PFSK-1 (cell line): ENCODE data around the gene PPM1L.

Experiments used
- FOXP2 ChIP-seq: optimal IDR thresholded peaks from 2 replicates; pipeline ENCODE3; 2011; ENCODE audit warnings: borderline replicate concordance, control low read depth, inconsistent platforms; ENCODE audit not compliant: insufficient read depth; ENCODE audit errors: extremely low read length, extremely low read depth
- SIN3A ChIP-seq: IDR thresholded peaks from 2 replicates; pipeline ENCODE4 v1.6.1; 2012; ENCODE audit warnings: mild to moderate bottlenecking, low read length, moderate library complexity, borderline replicate concordance; ENCODE audit not compliant: insufficient read depth

DNA sequence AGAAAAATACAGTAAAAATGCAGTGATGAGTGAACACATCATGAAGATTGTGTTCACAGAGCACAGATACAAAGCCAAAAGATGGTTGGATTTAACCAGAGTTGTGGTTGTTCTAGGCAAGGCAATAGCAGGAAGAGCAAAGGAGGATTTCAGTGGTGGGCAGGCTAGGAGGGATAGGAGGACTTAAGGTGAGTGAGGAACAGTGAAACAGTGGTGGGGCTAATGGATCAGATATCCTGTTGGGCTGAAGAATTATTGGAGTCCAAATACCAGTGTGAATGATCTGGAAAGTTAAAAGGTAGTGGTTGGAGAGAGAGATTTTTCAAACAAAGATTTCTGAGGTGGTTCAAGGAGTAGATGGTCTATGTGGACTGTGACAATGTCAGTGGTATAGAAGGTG lies 240.8 kb downstream of the PPM1L start:
- no peak for TF ChIP-seq FOXP2
- no peak for TF ChIP-seq SIN3A
